ENCODE measurements around the gene ANKS1B. TPM values are rescaled to one million over a fixed set of nuclear protein-coding genes. Genes with fewer than 3 reads are reported as not detected.
"Not testable (repeated sequence)": the region's sequence is repeated elsewhere in the genome, so short reads cannot be mapped to it uniquely, and the experiment has no call there.

Gene ANKS1B
- polyA plus RNA-seq, 6 donors from 2014 or later = not detected

- no peak overlapping the region for H3K4me3 Mint-ChIP-seq
- H3K4me1 Mint-ChIP-seq = no peaks in the 10 kb centered on the region
- peaks cover 0 to 6% (median 2%) of the 10 kb centered on the region in 7 donors for H3K9me3 Mint-ChIP-seq
- H3K27ac Mint-ChIP-seq = no peak overlapping the region
- DNase-seq (no peak), ATAC-seq (ENCODE audit: low read depth in 2 of 2) (no peak)
- H3K27me3 Mint-ChIP-seq = peaks cover 0 to 4% (median 0%) of the 10 kb centered on the region in 3 donors
- H3K36me3 Mint-ChIP-seq = no peaks in the 10 kb centered on the region
Observed at GRCh38 chr12:99765469-99766114, 219.1 kb downstream of the ANKS1B start.

GRCh38 chr12:99759444-99759843, 225.3 kb downstream of the ANKS1B start:
- H3K4me3 Mint-ChIP-seq = no peak overlapping the region
- no peaks in the 10 kb centered on the region for H3K36me3 Mint-ChIP-seq
- H3K27me3 Mint-ChIP-seq = no peaks in the 10 kb centered on the region
- ATAC-seq (ENCODE audit: low read depth in 2 of 2) (no peak), DNase-seq (no peak)
- H3K9me3 Mint-ChIP-seq = peaks cover 0 to 6% (median 3%) of the 10 kb centered on the region in 7 donors
- H3K27ac Mint-ChIP-seq = no peak overlapping the region
- no peaks in the 10 kb centered on the region for H3K4me1 Mint-ChIP-seq

GRCh38 chr12:99758997-99759396, 225.7 kb downstream of the ANKS1B start:
- Mint-ChIP-seq H3K27ac (no peak overlapping the region), H3K4me3 (no peak overlapping the region), H3K36me3 (no peaks in the 10 kb centered on the region), H3K9me3 (peaks cover 0 to 9% (median 3%) of the 10 kb centered on the region in 7 donors), H3K27me3 (no peaks in the 10 kb centered on the region), H3K4me1 (no peaks in the 10 kb centered on the region)
- DNase-seq = no peak
- ATAC-seq (ENCODE audit: low read depth in 2 of 2) = no peak

- Mint-ChIP-seq H3K36me3 (no peaks in the 10 kb centered on the region), H3K4me3 (no peak overlapping the region), H3K4me1 (no peaks in the 10 kb centered on the region), H3K9me3 (peaks cover 0 to 20% (median 2%) of the 10 kb centered on the region in 7 donors), H3K27me3 (no peaks in the 10 kb centered on the region), H3K27ac (no peak overlapping the region)
- ATAC-seq (ENCODE audit: low read depth in 2 of 2) = no peak
- DNase-seq = no peak
Observed at GRCh38 chr12:99752740-99753139, 232.0 kb downstream of the ANKS1B start.

- Mint-ChIP-seq H3K27me3 (no peaks in the 10 kb centered on the region), H3K36me3 (no peaks in the 10 kb centered on the region), H3K27ac (no peak overlapping the region)
Observed at GRCh38 chr12:99746538-99746937, 238.2 kb downstream of the ANKS1B start.

GRCh38 chr12:99745895-99746294, 238.8 kb downstream of the ANKS1B start:
- H3K27me3 Mint-ChIP-seq = no peaks in the 10 kb centered on the region

More at GRCh38 chr12:99746538-99746937, 238.2 kb downstream of the ANKS1B start:
- no peaks in the 10 kb centered on the region for H3K4me1 Mint-ChIP-seq
- ATAC-seq (ENCODE audit: low read depth in 2 of 2) (no peak), DNase-seq (no peak)
- H3K4me3 Mint-ChIP-seq = no peak overlapping the region
- no peaks in the 10 kb centered on the region for H3K9me3 Mint-ChIP-seq

GRCh38 chr12:99745121-99745520, 239.6 kb downstream of the ANKS1B start:
- Mint-ChIP-seq H3K36me3 (no peaks in the 10 kb centered on the region), H3K9me3 (peaks cover 0 to 3% (median 0%) of the 10 kb centered on the region in 7 donors), H3K4me3 (no peak overlapping the region), H3K27ac (no peak overlapping the region), H3K27me3 (no peaks in the 10 kb centered on the region), H3K4me1 (no peaks in the 10 kb centered on the region)
- ATAC-seq (ENCODE audit: low read depth in 2 of 2) (no peak), DNase-seq (no peak)

More at GRCh38 chr12:99745895-99746294, 238.8 kb downstream of the ANKS1B start:
- H3K4me1 Mint-ChIP-seq = no peaks in the 10 kb centered on the region
- H3K4me3 Mint-ChIP-seq = no peak overlapping the region
- no peaks in the 10 kb centered on the region for H3K36me3 Mint-ChIP-seq
- no peak for ATAC-seq (ENCODE audit: low read depth in 2 of 2)
- DNase-seq = no peak
- no peaks in the 10 kb centered on the region for H3K9me3 Mint-ChIP-seq
- H3K27ac Mint-ChIP-seq = no peak overlapping the region

- no peak overlapping the region for H3K27ac Mint-ChIP-seq
- H3K9me3 Mint-ChIP-seq = peaks cover 0 to 9% (median 4%) of the 10 kb centered on the region in 7 donors
- DNase-seq (no peak), ATAC-seq (ENCODE audit: low read depth in 2 of 2) (no peak)
- H3K36me3 Mint-ChIP-seq = no peaks in the 10 kb centered on the region
- H3K4me3 Mint-ChIP-seq = no peak overlapping the region
- H3K27me3 Mint-ChIP-seq = no peaks in the 10 kb centered on the region
- H3K4me1 Mint-ChIP-seq = no peaks in the 10 kb centered on the region
Observed at GRCh38 chr12:99736760-99737269, 247.9 kb downstream of the ANKS1B start.

GRCh38 chr12:99732131-99732530, 252.6 kb downstream of the ANKS1B start:
- no peaks in the 10 kb centered on the region for H3K27me3 Mint-ChIP-seq
- DNase-seq (no peak), ATAC-seq (ENCODE audit: low read depth in 2 of 2) (no peak)
- peaks cover 0 to 15% (median 8%) of the 10 kb centered on the region in 7 donors for H3K9me3 Mint-ChIP-seq
- H3K36me3 Mint-ChIP-seq = no peaks in the 10 kb centered on the region
- no peaks in the 10 kb centered on the region for H3K4me1 Mint-ChIP-seq
- H3K27ac Mint-ChIP-seq = no peak overlapping the region
- no peak overlapping the region for H3K4me3 Mint-ChIP-seq

GRCh38 chr12:99722690-99723486, 261.8 kb downstream of the ANKS1B start:
- DNase-seq = no peak
- H3K9me3 Mint-ChIP-seq = peaks cover 7 to 13% (median 12%) of the 10 kb centered on the region in 7 donors
- ATAC-seq (ENCODE audit: low read depth in 2 of 2) = no peak
- H3K4me1 Mint-ChIP-seq = no peaks in the 10 kb centered on the region
- no peak overlapping the region for H3K4me3 Mint-ChIP-seq
- no peaks in the 10 kb centered on the region for H3K36me3 Mint-ChIP-seq
- H3K27me3 Mint-ChIP-seq = no peaks in the 10 kb centered on the region
- H3K27ac Mint-ChIP-seq = no peak overlapping the region

GRCh38 chr12:99721715-99722275, 262.9 kb downstream of the ANKS1B start:
- no peak overlapping the region for H3K4me3 Mint-ChIP-seq
- no peaks in the 10 kb centered on the region for H3K27me3 Mint-ChIP-seq
- no peaks in the 10 kb centered on the region for H3K4me1 Mint-ChIP-seq
- H3K36me3 Mint-ChIP-seq = no peaks in the 10 kb centered on the region
- H3K27ac Mint-ChIP-seq = no peak overlapping the region
- ATAC-seq (ENCODE audit: low read depth in 2 of 2) (no peak), DNase-seq (no peak)
- H3K9me3 Mint-ChIP-seq = peaks cover 0 to 13% (median 7%) of the 10 kb centered on the region in 7 donors

- ATAC-seq (ENCODE audit: low read depth in 2 of 2); DNase-seq; H3K4me3 Mint-ChIP-seq; H3K4me1 Mint-ChIP-seq; H3K36me3 Mint-ChIP-seq; H3K27ac Mint-ChIP-seq; H3K27me3 Mint-ChIP-seq: not testable (repeated sequence)
- H3K9me3 Mint-ChIP-seq = peaks cover 0 to 17% (median 6%) of the 10 kb centered on the region in 7 donors
Observed at GRCh38 chr12:99720083-99720465, 264.7 kb downstream of the ANKS1B start.

GRCh38 chr12:99719411-99720082, 265.2 kb downstream of the ANKS1B start:
- not testable (repeated sequence) for ATAC-seq (ENCODE audit: low read depth in 2 of 2); H3K27ac Mint-ChIP-seq; H3K27me3 Mint-ChIP-seq; DNase-seq; H3K36me3 Mint-ChIP-seq; H3K4me1 Mint-ChIP-seq; H3K4me3 Mint-ChIP-seq
- peaks cover 0 to 17% (median 6%) of the 10 kb centered on the region in 7 donors for H3K9me3 Mint-ChIP-seq

Measured in naive B cell (primary cell).